GM21390 (cell line): Measurements from ENCODE around the gene OLIG1.

ENCODE experiments used
- ATAC-seq: cut with Tn5 transposase; IDR thresholded peaks from one replicate; pipeline ENCODE4 v1.9.1; 2021; ENCODE audit not compliant: unreplicated experiment

OLIG1 gene

DNA sequence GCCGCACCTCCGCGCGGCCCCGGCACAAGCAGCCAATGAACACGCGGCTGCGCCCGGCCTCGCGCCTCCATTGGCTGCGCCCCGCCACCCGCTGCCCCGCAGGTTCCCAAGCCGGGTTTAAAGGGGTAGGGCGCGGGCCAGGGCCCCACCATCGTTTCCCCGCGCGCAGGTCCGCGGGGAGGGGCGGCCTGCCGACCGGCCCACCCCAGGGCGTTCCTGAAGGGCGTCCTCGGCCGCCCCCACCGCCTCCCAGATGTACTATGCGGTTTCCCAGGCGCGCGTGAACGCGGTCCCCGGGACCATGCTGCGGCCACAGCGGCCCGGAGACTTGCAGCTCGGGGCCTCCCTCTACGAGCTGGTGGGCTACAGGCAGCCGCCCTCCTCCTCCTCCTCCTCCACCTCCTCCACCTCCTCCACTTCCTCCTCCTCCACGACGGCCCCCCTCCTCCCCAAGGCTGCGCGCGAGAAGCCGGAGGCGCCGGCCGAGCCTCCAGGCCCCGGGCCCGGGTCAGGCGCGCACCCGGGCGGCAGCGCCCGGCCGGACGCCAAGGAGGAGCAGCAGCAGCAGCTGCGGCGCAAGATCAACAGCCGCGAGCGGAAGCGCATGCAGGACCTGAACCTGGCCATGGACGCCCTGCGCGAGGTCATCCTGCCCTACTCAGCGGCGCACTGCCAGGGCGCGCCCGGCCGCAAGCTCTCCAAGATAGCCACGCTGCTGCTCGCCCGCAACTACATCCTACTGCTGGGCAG, at the start of gene OLIG1:
Gene OLIG1, plus strand, starts transcription at position 148 of the 750 bp plus-strand sequence. Its CDS starts 106 bp downstream, at position 254.
- ATAC-seq = no peak

DNA sequence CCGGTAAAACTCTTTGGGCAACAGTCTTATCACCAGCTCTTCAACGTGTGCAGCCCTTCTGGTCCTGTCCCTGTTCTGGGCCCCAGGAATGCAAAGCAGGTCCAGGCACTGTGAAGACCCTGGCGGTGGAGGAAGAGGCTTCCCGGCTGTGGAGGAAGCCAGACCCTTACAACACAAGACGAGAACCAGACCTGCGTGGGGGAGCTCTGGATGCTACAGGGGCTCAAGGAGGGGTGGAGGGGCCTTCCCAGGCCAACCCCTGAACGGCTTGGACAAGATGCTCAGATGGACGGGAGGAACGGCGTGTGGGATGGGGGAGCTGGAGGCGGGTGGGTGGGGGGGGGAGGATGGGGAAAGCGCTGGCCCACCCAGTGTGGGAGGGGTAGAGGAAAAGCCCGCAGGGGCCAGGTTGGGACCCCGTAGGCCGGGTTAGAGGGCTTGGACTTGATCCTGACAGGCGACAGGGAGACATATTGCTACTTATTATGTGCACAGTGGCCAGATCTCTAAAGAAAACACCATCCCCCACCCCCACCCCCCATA, 49.3 kb upstream of the OLIG1 start:
- no peak for ATAC-seq

GRCh38 chr21:33021150-33021549, 48.8 kb upstream of the OLIG1 start:
- no peak for ATAC-seq

DNA sequence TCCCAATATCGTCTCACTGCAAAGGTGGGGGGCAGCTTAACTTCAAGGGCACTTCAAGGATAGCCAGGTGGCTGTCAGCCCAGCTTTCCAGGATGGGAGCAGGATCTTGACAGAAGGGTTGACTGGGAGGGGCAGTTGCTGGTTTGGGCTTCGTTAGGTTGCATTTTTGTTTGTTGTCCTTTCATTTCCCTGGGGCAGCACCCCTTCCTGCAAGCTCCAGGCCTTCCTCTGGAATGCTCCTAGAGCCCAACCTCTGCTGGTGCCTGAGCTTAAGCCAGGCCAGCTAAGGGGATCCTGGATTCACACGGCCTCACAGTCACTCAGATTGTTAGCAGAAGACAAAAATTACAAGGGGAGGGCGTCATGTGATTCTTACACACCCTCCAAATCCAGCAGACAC, 48.3 kb upstream of the OLIG1 start:
- ATAC-seq = no peak

GRCh38 chr21:33022489-33022827, 47.5 kb upstream of the OLIG1 start:
- no peak for ATAC-seq

DNA sequence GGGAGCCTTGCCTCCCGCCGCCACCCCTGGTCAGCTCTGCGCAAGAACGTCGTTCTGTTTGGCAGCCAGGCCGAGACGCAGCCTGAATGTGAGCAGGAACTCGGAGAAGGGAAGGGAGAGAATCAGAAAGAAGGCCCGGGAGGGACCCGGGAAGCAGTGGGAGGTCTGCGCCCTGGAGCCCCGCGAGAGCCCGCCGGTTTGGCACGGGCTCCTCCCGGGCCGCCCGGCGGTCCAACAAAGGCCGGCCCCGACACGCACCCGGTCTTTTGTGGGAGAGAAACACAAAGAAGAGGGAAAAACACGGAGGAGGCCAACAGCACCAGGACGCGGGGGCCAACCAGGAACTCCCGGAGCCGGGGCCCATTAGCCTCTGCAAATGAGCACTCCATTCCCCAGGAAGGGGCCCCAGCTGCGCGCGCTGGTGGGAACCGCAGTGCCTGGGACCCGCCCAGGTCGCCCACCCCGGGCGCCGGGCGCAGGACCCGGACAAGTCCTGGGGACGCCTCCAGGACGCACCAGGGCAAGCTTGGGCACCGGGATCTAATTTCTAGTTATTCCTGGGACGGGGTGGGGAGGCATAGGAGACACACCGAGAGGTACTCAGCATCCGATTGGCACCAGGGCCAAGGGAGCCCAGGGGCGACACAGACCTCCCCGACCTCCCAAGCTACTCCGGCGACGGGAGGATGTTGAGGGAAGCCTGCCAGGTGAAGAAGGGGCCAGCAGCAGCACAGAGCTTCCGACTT, 46.9 kb upstream of the OLIG1 start:
- ATAC-seq = no peak

GRCh38 chr21:33023574-33024200, 46.3 kb upstream of the OLIG1 start:
- no peak for ATAC-seq

- no peak for ATAC-seq
Measured at GRCh38 chr21:33024201-33025103, 45.5 kb upstream of the OLIG1 start.

DNA sequence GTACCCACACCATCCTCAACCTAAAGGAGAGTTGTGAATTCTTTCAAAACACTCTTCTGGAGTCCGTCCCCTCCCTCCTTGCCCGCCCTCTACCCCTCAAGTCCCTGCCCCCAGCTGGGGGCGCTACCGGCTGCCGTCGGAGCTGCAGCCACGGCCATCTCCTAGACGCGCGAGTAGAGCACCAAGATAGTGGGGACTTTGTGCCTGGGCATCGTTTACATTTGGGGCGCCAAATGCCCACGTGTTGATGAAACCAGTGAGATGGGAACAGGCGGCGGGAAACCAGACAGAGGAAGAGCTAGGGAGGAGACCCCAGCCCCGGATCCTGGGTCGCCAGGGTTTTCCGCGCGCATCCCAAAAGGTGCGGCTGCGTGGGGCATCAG, 44.8 kb upstream of the OLIG1 start:
- ATAC-seq = no peak

GRCh38 chr21:33025489-33026442, 44.2 kb upstream of the OLIG1 start, which contains the start of gene OLIG2:
Gene OLIG2, plus strand, starts transcription at chr21:33025935. Its CDS starts 928 bp downstream, at chr21:33026863.
- ATAC-seq = no peak

DNA sequence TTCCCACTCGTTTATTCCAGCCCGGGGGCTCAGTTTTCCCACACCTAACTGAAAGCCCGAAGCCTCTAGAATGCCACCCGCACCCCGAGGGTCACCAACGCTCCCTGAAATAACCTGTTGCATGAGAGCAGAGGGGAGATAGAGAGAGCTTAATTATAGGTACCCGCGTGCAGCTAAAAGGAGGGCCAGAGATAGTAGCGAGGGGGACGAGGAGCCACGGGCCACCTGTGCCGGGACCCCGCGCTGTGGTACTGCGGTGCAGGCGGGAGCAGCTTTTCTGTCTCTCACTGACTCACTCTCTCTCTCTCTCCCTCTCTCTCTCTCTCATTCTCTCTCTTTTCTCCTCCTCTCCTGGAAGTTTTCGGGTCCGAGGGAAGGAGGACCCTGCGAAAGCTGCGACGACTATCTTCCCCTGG, 43.5 kb upstream of the OLIG1 start:
- no peak for ATAC-seq

- no peak for ATAC-seq
Measured at GRCh38 chr21:33026878-33027400, 43.0 kb upstream of the OLIG1 start.

DNA sequence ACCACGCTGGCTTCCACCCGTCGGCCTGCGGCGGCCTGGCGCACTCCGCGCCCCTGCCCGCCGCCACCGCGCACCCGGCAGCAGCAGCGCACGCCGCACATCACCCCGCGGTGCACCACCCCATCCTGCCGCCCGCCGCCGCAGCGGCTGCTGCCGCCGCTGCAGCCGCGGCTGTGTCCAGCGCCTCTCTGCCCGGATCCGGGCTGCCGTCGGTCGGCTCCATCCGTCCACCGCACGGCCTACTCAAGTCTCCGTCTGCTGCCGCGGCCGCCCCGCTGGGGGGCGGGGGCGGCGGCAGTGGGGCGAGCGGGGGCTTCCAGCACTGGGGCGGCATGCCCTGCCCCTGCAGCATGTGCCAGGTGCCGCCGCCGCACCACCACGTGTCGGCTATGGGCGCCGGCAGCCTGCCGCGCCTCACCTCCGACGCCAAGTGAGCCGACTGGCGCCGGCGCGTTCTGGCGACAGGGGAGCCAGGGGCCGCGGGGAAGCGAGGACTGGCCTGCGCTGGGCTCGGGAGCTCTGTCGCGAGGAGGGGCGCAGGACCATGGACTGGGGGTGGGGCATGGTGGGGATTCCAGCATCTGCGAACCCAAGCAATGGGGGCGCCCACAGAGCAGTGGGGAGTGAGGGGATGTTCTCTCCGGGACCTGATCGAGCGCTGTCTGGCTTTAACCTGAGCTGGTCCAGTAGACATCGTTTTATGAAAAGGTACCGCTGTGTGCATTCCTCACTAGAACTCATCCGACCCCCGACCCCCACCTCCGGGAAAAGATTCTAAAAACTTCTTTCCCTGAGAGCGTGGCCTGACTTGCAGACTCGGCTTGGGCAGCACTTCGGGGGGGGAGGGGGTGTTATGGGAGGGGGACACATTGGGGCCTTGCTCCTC, 42.3 kb upstream of the OLIG1 start:
- ATAC-seq = no peak

GRCh38 chr21:33028287-33028670, 41.7 kb upstream of the OLIG1 start:
- no peak for ATAC-seq

- ATAC-seq = no peak
Measured at GRCh38 chr21:33028773-33029384, 41.1 kb upstream of the OLIG1 start.

GRCh38 chr21:33029385-33029921, 40.5 kb upstream of the OLIG1 start:
- no peak for ATAC-seq

GRCh38 chr21:33029975-33030461, 39.9 kb upstream of the OLIG1 start:
- no peak for ATAC-seq
